Mammary microvascular endothelial cell (primary cell): ENCODE results near the gene SUPT6H. TPM values are rescaled to one million over a fixed set of nuclear protein-coding genes. Genes with fewer than 3 reads are reported as not detected.

Source experiments
- total RNA-seq: library from RNA; depleted of rRNA; stranded (reverse); fragments of >200 nt; gene quantifications from 2 replicates; pipeline ENCODE4 v1.2.3, GENCODE V29; 2015

Gene SUPT6H
- total RNA-seq: 28.2 and 29.4 TPM in 2 replicates

DNA sequence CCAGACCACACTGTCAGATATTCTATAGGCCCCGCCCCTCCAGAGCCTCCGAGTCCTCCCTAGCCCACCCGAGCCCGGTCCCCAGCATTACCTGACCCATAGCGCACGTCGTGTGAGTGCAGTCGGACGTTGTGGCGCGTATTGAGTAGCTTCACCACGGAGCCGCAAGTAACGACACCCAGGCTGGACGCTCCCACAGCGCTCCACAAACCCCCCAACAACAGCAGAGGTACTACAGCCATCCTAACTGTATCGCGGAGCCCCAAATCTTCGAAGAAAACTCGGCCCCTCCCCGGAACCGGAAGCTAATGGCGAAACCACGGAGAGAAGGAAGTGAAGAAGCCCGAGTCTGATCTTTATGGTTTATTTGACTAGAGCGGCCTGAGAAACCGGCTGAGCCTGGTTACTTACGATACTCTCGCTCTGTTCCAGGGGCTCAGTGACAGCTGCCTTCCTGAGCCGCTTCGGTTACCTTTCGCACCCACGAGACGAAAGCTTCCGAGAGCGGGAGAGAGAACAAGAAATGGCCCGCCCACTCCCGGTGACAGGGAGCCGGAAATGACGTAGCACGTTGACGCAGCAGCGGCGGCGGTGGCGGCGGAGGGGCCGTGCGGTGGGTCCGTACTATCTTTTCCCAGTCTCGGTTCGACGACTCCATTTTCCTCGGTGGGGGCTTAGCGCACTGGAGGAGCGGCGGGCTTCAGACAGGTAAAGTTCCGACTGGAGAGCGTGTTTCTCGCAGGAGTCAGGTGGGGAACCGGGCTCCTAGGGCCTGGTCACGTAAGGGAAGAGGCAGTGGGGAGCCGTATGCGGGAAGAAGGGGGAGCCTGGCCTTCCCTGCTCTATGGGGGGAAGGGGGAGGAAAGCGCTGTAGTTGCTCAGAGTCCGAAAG is at the start of gene SUPT6H, which contains the start of gene SDF2:
Gene SUPT6H, plus strand, starts transcription at position 571 of the 892 bp plus-strand sequence. CDS start 11,197 bp downstream, outside the sequence.
Gene SDF2, minus strand, starts transcription at position 272 of the 892 bp plus-strand sequence. Its CDS starts 30 bp downstream, at position 242.

DNA sequence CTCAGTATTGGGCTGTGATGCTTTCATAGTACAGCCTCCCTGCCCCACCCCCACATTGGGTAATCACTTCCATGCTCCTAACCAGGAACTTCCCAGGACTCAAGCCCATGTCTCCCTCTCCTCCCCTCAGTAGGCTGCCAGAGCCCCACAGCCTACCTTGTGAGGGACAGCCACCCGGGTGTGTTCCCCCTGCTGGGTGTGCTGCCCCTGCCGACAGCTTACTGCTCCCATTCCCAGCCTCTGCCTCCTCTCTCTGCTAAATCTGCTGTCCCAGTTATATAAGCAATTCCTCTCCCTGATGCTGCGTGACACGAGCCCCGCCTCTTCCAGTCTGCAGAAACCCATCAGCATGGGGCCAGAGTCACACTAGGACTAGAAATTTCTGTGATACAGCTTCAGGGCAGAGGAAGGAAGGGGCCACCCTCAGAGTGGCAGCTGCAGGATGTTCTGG is 48.0 kb upstream of the SUPT6H start, which contains the start of gene RSKR:
Gene RSKR, minus strand, starts transcription at position 255 of the 451 bp plus-strand sequence. Its CDS starts 24 bp downstream, at position 231.

DNA sequence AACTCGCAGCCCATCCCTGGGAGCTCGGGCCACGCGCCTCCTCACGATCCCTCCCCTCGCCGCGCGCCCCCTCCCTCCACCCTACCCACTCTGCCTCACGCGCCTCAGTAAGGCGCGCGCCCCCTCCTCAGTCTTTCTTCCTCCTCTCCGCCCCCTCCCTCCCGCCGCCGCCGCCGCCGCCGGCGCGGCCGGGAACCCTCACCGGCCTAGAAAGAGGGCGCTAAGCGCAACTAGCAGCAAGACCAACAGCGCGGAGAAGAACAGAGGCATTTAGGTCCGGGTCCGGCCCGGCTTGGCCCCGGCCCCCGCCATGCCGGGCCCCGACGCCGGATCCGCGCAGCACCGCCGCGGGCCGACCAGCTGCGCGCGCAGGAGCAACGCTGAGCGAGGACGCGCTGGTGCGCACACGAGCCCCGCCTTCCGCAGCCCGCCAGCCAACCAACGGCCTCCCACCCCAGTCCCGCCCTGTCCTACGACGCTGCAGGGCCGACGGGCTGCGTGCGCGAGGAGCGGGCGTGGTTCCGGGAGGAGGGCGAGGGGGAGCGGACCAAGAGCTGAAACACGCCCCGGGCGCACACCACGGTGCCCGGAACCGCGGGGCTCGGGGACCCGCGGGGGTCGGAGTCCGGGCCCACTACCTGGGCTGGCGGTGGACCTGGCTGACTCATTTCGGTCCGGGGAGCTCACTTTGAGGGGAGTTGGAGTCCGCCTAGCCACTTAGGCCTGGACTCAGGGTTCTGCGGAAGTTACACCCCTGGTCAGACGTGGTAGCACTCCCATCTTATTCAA is 17.0 kb upstream of the SUPT6H start, which contains the start of gene BLTP2:
Gene BLTP2, minus strand, starts transcription at position 372 of the 789 bp plus-strand sequence. Its CDS starts 102 bp downstream, at position 270.

DNA sequence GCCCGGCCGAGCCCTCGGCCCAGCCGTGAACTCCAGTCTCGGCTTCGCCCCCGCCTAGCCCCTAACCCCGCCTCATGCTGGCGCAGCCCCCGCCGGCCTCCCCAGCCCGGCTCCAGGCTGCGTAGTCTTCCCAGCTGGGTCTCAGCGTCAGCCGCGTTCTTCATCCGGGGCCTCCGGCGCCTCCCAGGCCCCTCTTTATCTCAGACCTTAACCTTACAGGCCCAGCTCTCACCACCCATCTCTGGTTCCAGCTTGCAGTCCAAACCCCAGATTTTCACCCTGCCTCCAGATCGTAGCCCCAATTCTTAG is 49.7 kb downstream of the SUPT6H start, which contains the start of gene PROCA1:
Gene PROCA1, minus strand, starts transcription at position 166 of the 309 bp plus-strand sequence. CDS start 228 bp downstream, outside the sequence.

DNA sequence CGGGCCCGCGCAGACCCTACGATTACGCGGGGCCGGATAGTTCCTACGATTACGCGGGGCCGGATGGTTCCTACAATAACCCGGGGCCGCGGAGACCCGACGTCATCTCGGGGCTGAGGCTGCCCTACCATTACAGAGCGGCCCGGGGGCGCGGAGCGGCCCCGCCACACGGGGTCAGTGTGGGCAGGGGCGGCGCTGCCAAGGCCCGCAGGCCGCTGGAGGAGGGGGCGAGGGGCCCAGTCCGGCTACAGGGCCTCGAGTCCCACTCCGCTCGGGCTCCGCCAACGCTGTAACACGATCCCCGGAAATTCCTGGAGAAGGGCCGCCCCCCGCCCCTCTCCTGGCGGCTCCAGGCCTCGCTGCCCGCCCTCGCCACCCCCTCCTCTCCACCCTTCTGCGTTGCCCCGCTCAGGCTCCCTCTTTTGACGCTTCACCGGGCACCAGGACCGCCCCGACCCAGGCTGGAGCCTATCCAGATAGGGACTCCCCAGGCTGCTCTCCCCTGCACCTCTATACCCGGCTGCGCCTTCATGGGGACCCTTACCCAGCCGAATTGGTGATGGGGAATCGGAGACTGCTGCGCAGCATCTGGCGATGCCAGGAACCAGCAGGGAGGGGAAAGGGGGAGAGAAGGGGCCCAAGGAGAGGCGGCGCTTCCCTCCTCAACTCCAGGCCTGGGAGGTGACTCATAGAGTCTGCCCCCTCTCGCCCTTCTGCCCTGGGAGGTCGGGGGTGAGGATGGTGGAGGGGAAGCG is 55.8 kb downstream of the SUPT6H start, which contains the start of gene RAB34:
Gene RAB34, minus strand, starts transcription at position 291 of the 755 bp plus-strand sequence. CDS start 602 bp downstream, outside the sequence.

DNA sequence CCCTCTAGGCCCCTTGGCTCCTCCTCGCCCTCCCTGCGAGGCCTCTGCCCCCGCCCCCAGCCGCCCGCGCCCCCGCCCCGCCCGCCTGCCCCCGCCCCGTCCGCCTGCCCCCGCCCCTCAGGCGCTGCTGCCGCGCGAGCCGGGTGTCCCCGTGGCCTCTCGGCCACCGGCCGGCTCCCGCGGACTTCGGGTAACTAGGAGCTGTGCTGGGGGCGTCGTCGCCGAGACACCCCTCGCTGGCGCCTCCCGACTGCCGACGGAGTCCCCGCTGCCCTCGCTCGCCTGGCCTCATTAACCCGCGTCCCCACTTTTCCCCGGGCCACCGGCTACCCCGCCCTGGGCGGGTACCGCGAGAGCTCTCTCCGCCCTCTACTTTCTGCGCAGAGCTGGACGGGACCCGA is 64.2 kb downstream of the SUPT6H start, which contains the start of gene TLCD1:
Gene TLCD1, minus strand, starts transcription at position 8 of the 401 bp plus-strand sequence. CDS start 136 bp downstream, outside the sequence.

DNA sequence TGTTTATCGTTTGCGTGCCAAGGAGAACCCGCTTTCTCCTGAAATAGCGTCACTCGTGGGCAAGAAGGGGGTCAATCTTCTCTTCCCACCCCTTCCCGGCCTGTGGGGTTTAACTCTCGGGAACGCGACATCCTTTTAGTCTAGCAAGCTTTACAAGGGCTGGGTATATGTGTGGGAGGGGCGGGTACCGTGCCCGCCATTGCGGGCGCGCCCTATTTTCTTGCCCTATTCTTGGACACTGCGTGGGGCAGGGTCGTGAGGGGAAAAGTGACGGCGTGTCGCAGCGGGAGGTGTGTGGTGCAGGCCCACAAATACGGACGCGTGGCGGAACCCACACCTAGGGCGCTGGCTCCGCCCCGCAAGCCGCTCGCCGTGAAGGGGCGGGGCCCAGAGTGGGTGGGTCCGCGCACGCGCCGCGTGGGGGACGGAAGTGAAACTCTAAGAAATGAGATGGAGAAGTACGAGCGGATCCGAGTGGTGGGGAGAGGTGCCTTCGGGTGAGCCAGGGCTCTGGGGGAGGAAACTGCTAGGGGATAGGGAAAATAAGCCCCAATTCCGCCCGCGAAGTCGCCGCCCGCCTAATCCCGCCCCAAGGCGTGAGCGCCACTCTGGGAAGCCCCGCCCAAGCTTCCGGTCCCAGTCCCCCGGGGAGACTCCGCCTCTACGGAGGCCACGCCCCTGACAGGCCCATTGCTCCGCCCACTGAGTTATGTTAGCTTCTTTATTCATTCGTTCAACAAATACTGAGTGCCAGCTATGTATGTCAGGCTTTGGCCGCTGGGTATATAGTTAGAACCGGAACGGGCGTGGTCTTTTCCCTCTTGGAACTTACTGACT is 66.6 kb downstream of the SUPT6H start, which contains the start of gene NEK8:
Gene NEK8, plus strand, starts transcription at position 425 of the 837 bp plus-strand sequence. Its CDS starts 26 bp downstream, at position 451.

DNA sequence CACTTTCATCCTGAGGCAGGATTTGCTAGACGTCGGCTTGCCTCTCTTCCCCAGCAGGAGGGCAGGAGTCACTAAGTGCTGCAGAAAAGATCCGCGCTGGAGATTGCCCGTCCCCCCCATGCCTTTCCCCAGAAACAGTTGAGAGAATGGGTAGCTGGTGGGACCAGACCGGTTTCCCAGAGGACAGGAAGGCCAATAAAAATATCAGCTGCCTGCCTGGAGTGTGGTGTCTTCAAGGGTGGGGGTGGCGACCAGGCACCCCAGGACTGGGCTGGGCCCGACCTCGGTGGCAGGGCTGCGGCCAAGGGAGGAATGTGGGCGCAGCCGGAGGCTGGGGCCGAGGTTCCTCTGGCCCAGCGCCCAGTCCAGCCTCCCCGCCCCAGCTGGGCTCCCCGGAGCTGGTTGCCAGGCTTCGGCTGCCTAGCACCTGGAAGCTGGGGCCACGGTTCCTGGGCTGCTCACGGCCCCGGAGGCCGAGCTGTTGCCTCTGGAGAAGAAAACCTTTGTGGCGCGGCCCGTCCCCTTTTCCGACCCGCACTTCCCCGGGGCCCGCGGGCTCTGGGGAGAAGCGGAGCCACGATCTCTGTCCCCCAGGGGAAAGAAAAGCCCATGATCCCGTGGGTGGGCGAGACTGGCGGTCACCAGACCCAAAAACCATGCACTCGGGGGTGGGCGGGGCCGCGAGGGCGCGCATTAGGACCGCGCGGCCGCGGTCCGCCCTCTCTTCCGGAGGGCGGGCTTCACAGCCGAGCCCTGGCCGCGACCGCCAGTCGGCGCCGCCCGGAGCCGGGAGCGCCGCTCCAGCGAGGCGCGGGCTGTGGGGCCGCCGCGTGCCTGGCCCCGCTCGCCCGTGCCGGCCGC is 81.5 kb downstream of the SUPT6H start, which contains the start of gene TRAF4:
Gene TRAF4, plus strand, starts transcription at position 769 of the 861 bp plus-strand sequence. CDS start 102 bp downstream, outside the sequence.

Other genes with a start within 250 kb of the SUPT6H start
- not detected in 2 replicates for gene SLC13A2, start 188.6 kb upstream of the SUPT6H start, total RNA-seq
- not detected in 2 replicates for gene FOXN1, start 155.9 kb upstream of the SUPT6H start, total RNA-seq
- 29.5 and 30.2 TPM in 2 replicates for gene UNC119, start 109.6 kb upstream of the SUPT6H start, total RNA-seq
- gene PIGS, start 90.7 kb upstream of the SUPT6H start, total RNA-seq: 55.2 and 64.4 TPM in 2 replicates
- 9.1 and 12.3 TPM in 2 replicates for gene ALDOC, start 85.3 kb upstream of the SUPT6H start, total RNA-seq
- gene SPAG5, start 63.2 kb upstream of the SUPT6H start, total RNA-seq: 49.6 and 54.7 TPM in 2 replicates
- gene RSKR, start 48.0 kb upstream of the SUPT6H start, total RNA-seq: 1.5 and 2.5 TPM in 2 replicates
- gene BLTP2, start 17.0 kb upstream of the SUPT6H start, total RNA-seq: 108 and 135 TPM in 2 replicates
- 40.2 and 44.2 TPM in 2 replicates for gene SDF2, start 299 bp upstream of the SUPT6H start, total RNA-seq
- 0.94 TPM in 1 of 2 replicates, not detected in the other for gene PROCA1, start 49.7 kb downstream of the SUPT6H start, total RNA-seq
- 64.0 and 66.2 TPM in 2 replicates for gene RAB34, start 55.7 kb downstream of the SUPT6H start, total RNA-seq
- 731 and 742 TPM in 2 replicates for gene RPL23A, start 57.8 kb downstream of the SUPT6H start, total RNA-seq
- 2.5 and 3.5 TPM in 2 replicates for gene TLCD1, start 64.0 kb downstream of the SUPT6H start, total RNA-seq
- gene NEK8, start 66.6 kb downstream of the SUPT6H start, total RNA-seq: 1.6 and 3.7 TPM in 2 replicates
- 25.8 and 29.2 TPM in 2 replicates for gene TRAF4, start 81.8 kb downstream of the SUPT6H start, total RNA-seq
- gene FAM222B, start 180.6 kb downstream of the SUPT6H start, total RNA-seq: 12.7 and 16.0 TPM in 2 replicates
- gene ERAL1, start 192.8 kb downstream of the SUPT6H start, total RNA-seq: 80.0 and 89.4 TPM in 2 replicates
- 108 and 119 TPM in 2 replicates for gene FLOT2, start 235.5 kb downstream of the SUPT6H start, total RNA-seq
- 4.8 and 4.9 TPM in 2 replicates for gene DHRS13, start 240.9 kb downstream of the SUPT6H start, total RNA-seq